Effector memory CD4-positive, alpha-beta T cell (primary cell): ENCODE data around the gene BST1.
A peak's percentile ranks its signal among the peaks of the same experiment; 100 is the strongest.

ENCODE experiments used
- DNase-seq, 3 donors: peaks; one replicate each; pipeline ENCODE4 v3.0.0-alpha.2; 2020
- H3K27ac ChIP-seq: 2 replicates; pipeline ENCODE4 v1.7.0; 2013; ENCODE audit warnings: mild to moderate bottlenecking, low read length, moderate library complexity; ENCODE audit not compliant: insufficient read depth, poor library complexity, severe bottlenecking
- H3K27me3 ChIP-seq: replicated peaks from 2 replicates; pipeline ENCODE4 v1.7.0; 2013; ENCODE audit warnings: mild to moderate bottlenecking, low read length; ENCODE audit not compliant: insufficient read depth, control insufficient read depth, poor library complexity, severe bottlenecking
- H3K36me3 ChIP-seq: 2 replicates; pipeline ENCODE4 v1.7.0; 2013; ENCODE audit warnings: mild to moderate bottlenecking, low read length, moderate library complexity; ENCODE audit not compliant: control insufficient read depth, insufficient read depth
- H3K4me1 ChIP-seq: 2 replicates; pipeline ENCODE4 v1.7.0; 2013; ENCODE audit warnings: low read length, mild to moderate bottlenecking; ENCODE audit not compliant: control insufficient read depth, insufficient read depth, poor library complexity, severe bottlenecking
- H3K4me3 ChIP-seq: 2 replicates; pipeline ENCODE4 v1.7.0; 2013; ENCODE audit warnings: low read length, low read depth, mild to moderate bottlenecking; ENCODE audit not compliant: insufficient read depth, poor library complexity, severe bottlenecking
- H3K9me3 ChIP-seq: 2 replicates; pipeline ENCODE4 v1.7.0; 2013; ENCODE audit warnings: mild to moderate bottlenecking, low read length, moderate library complexity; ENCODE audit not compliant: control insufficient read depth

Gene BST1

DNA sequence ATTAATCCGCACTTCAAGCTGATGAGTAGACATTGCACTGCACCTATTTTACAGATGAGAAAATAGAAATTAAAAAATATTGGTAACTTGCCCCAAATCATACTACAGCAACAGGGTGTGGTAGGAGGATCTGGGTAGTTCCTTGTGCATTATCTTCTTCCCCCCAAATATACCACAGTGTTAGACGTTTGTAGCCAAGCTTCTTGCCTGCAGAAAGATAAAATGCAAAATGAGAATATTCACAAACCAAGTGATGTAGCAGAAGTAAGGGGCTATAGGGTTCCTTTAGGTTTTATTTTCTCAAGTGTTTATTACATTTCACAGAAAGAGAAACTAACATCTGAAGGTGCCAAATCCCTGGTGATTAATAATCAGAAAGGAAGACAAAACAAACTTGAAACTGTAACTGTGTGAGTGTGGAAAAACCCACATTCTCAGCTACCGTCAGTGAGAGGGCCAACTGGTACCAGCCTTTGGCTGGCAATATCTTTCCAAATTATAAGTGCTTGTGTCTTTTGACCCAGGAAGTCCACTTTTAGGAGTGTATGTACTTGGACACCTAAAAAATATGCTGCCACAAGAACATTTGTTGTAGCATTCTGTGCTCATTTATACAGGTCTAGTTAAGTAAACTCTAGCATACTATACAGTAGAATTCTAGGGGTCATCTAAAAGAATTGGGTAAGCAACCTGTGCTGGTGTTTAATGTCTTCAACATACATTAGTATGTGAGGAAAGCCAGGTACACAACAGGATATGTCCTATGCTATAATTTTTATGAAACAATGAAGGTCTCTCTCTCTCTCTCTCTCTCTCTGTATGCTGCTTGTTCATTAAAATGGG is 68.6 kb downstream of the BST1 start:
- H3K4me1 ChIP-seq, result peaks cover 18% of the 10 kb centered on the region
- DNase-seq, result no peak
- H3K36me3 ChIP-seq, result no peaks in the 10 kb centered on the region
- H3K27me3 ChIP-seq, result no peaks in the 10 kb centered on the region
- H3K4me3 ChIP-seq, result no peak overlapping the region
- H3K27ac ChIP-seq, result no peak overlapping the region
- H3K9me3 ChIP-seq, result no peaks in the 10 kb centered on the region

DNA sequence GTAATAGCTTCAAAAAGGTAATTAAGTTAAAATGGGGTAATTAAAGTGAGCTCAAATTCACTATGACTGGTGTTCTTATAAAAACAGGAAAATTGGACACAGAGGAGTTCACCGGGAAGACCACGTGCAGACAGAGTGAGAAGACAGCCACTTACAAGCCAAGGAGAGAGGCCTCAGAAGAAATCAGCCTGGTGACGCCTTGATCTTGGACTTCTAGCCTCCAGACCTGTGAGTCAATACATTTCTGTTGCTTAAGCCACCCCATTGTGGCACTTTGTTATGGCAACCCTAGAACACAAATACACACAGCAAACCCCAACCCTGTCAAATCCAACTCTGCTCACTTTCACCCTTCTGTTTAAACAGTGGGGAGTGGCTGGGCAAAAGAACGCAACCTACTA is 71.2 kb downstream of the BST1 start:
- DNase-seq, result no peak
- no peak overlapping the region for H3K4me3 ChIP-seq
- no peak overlapping the region for H3K27ac ChIP-seq
- H3K4me1 ChIP-seq, result peaks cover 9% of the 10 kb centered on the region
- no peaks in the 10 kb centered on the region for H3K27me3 ChIP-seq
- no peaks in the 10 kb centered on the region for H3K9me3 ChIP-seq
- no peaks in the 10 kb centered on the region for H3K36me3 ChIP-seq

DNA sequence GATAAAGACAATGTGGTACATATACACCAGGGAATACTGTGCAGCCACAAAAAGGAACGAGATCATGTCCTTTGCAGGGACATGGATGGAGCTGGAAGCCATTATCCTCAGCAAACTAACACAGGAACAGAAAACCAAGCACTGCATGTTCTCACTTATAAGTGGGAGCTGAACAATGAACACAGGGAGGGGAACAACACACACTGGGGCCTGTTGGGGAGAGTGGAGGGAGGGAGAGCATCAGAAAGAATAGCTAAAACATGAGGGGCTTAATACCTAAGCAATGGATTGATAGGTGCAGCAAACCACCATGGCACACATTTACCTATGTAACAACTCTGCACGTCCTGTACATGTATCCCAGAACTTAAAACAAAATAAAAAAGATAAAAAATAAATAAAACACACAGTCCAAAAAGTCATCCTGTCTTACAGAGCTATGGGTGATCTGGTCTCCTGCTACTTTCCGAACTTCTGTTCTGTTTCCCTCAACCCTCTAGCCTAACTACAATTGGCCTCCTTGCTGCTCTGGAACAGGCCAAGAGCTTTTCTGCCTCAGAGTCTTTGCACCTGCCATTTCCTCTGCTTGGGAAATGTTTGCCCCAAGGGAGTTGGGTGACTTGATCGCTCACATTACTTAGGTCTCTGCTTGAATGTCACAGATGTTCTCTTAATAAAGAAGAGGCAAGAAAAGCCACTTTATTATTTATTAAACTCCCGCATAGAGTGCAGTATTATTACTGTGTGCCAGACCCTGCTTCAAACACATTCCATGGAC is 74.2 kb downstream of the BST1 start:
- no peak for DNase-seq
- peaks cover 13% of the 10 kb centered on the region for H3K4me1 ChIP-seq
- no peaks in the 10 kb centered on the region for H3K36me3 ChIP-seq
- H3K9me3 ChIP-seq, result no peaks in the 10 kb centered on the region
- no peak overlapping the region for H3K27ac ChIP-seq
- no peak overlapping the region for H3K4me3 ChIP-seq
- no peaks in the 10 kb centered on the region for H3K27me3 ChIP-seq

DNA sequence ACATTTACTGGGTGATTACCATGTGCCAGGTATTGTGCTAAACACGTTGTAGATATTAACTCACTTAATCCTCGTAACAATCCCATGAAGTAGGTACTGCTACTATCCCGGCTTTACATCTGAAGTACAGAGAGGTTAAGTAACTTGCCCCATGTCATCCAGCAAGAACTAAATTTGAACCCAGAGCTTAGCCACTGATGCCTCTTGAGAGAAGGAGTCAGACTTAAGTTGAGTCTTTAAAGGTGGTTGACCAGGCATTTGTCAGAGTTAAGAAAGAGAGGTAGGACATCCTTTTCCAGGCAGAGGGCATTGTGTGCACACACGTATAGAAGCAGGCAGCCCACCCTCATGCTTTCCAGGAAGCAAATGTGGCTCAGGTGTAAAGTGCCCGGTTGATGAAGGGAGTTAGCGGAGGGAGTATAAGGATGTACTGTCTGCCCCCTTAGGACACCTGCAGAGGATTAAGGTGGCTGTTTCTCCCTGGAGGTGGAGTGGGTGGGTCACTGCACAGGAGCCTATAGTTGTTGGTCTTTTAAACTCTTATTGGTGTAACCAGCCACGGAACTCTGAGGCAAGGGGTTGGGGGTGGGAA is 74.9 kb downstream of the BST1 start:
- H3K4me3 ChIP-seq, result peak overlapping the region; percentile 66
- H3K9me3 ChIP-seq, result no peaks in the 10 kb centered on the region
- no peaks in the 10 kb centered on the region for H3K27me3 ChIP-seq
- H3K4me1 ChIP-seq, result peaks cover 13% of the 10 kb centered on the region
- no peak for DNase-seq
- no peaks in the 10 kb centered on the region for H3K36me3 ChIP-seq
- H3K27ac ChIP-seq, result no peak overlapping the region

DNA sequence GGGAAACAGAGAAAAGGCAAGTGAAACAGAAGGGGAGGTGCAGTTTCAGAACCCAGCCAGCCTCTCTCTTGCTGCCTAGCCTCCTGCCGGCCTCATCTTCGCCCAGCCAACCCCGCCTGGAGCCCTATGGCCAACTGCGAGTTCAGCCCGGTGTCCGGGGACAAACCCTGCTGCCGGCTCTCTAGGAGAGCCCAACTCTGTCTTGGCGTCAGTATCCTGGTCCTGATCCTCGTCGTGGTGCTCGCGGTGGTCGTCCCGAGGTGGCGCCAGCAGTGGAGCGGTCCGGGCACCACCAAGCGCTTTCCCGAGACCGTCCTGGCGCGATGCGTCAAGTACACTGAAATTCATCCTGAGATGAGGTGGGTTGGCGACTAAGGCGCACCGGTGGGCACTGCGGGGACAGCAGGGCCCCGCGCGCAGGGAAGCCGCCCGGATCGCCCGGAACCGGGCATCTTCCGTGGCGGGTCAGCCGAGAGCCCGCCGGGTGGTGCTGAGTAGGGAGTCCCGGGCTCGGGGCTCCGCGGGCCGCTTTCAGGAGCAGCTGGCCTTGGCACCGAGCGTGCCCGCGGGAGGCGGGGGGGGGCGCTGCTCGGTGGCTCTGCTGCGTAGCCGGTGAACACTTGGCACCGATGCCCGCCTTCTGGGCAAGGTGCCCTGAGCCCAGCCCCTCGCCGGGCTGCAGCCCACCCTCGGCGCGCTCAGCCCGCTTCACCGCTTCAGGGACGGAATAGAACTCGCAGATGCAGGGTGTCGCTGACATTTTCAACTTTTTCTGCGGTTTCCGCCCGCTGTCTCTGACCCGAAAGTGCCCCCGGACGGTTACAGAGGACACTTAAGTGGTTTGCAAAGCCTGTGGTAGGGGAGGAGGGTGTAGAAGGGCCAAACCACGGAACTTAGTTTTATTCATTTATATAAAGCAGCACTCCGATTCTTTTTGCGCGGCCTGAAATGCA is 75.7 kb downstream of the BST1 start, which contains the start of gene CD38:
Gene CD38, plus strand, starts transcription at position 40 of the 953 bp plus-strand sequence. Its CDS starts 87 bp downstream, at position 127.
- Histone ChIP-seq H3K4me3 (peak within 1 kb of the TSS; percentile 66), H3K27ac (no peak within 1 kb of the TSS), H3K9me3 (no peaks in the 10 kb centered on the region), H3K36me3 (no peaks in the 10 kb centered on the region), H3K4me1 (peaks cover 13% of the 10 kb centered on the region), H3K27me3 (no peaks in the 10 kb centered on the region)
- DNase-seq, result peak in 1 of 3 donors; percentile 7

DNA sequence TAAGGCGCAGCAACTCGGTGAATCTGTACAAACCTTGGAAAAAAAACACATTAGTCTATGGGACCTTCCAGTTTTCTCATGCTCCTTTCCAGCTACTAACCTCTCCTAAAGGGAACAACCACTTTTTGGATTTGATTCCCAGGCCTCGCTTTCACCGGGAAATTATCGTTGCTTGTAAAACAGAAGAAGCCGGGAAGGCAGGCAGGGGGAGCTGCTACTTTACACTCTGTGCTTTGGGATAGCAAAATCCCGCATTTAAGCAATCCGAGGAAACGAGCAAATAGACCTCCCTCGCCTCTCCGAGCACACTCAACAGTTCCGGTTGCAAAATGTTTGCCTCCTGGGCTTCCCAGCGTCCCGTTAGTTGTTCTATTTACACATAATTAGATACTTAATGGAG is 76.4 kb downstream of the BST1 start:
- no peaks in the 10 kb centered on the region for H3K27me3 ChIP-seq
- DNase-seq, result no peak
- H3K4me1 ChIP-seq, result peaks cover 13% of the 10 kb centered on the region

DNA sequence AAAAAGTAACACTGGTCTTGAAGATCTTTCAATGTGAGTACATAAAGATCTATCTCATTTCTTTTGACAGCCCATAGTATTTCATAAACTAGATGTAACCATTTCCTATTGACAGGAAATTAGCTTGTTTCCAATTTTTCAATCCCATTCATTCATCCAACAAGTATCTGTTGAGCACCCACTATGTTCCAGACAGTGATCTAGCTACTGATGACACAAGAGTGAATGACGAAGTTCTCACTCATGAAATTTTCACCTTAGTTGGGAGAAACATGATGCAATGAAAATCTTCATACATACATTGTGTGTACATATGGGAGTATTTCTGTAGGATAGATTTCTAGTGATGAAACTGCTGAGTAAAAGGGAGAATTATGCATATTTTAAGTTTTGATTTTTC is 76.9 kb downstream of the BST1 start:
- H3K27ac ChIP-seq, result no peak overlapping the region
- no peaks in the 10 kb centered on the region for H3K9me3 ChIP-seq
- no peaks in the 10 kb centered on the region for H3K27me3 ChIP-seq
- H3K4me3 ChIP-seq, result peak overlapping the region; percentile 66
- no peaks in the 10 kb centered on the region for H3K36me3 ChIP-seq
- no peak for DNase-seq
- peaks cover 13% of the 10 kb centered on the region for H3K4me1 ChIP-seq

More for the DNA sequence above, 76.4 kb downstream of the BST1 start:
- H3K9me3 ChIP-seq, result no peaks in the 10 kb centered on the region
- H3K4me3 ChIP-seq, result peak overlapping the region; percentile 66
- no peaks in the 10 kb centered on the region for H3K36me3 ChIP-seq
- H3K27ac ChIP-seq, result no peak overlapping the region

DNA sequence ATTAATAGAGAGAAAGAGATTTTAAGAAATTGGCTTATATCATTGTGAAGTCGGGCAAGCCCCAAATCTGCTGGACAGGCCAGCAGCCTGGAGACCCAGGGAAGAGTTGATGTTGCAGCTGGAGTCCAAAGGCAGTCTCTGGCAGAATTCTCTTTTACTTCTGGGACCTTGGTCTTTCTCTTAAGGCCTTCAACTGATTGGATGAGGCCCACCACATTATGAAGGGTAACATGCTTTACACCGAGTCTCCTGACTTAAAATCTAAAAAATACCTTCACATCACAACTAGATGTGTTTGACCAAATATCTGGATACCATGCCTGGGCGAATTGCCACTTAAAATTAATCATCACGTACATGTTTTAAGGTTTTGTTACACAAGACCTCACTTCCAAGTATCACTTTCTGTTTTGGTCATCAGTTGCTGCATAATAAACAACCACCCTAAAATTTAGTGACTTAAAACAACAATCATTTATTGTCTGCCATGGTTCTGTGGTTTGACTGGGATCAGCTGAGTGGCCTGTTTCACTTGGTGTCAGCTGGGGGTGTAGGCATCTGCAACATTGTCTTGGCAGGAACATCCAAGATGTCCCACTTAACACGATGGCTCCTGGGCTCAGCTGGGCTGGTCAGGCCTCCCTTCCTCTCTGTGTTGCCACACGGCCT is 78.7 kb downstream of the BST1 start:
- Histone ChIP-seq H3K9me3 (no peaks in the 10 kb centered on the region), H3K27me3 (no peaks in the 10 kb centered on the region), H3K4me3 (no peak overlapping the region), H3K36me3 (no peaks in the 10 kb centered on the region), H3K4me1 (peaks cover 13% of the 10 kb centered on the region), H3K27ac (no peak overlapping the region)
- no peak for DNase-seq
